Measurements from ENCODE around the gene LOC128125822.

LOC128125822 gene

DNA sequence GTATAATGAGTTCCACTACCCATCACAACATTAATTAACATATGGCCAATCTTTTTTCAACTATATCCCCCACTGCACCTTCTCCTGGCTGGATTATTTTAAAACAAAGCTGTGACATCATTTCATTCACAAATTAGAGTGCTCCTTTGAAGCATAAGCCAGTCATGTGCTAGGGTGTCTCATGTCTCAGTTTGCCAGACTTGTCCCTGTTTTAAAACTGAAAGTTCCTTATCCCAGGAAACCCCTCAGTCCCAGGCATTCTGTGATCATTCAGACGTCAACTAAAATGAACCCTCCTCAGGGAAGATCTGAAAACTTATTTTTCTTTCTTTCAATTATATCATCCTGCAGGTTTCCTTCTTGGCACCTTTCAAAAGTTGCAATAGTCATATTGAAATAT, 29.3 kb upstream of the LOC128125822 start:
- WGBS, 2 experiments (ENCODE audit: extremely low coverage in 2 of 2, insufficient read length in 1 of 2): no CpG with 5 or more reads among the region's 1 CpG
- POLR2A ChIA-PET (ENCODE audit: unreplicated experiment): no interaction called here
- in situ Hi-C loops (cut with MboI; ENCODE audit: low sequenced_read_pairs): no loop called here
- H3K4ac ChIP-seq (ENCODE audit: low read depth, low read length): no peak overlapping the region
- CTCF ChIA-PET: no interaction called here
- BruUV-seq (replicated peaks): no TSS peak
- H3K56ac ChIP-seq (ENCODE audit: extremely low read depth, insufficient read depth, low read length): no peak overlapping the region
- ATAC-seq (ENCODE audit: low read depth) (no peak), DNase-seq (no peak)
- H3K4me2 ChIP-seq (ENCODE audit: low read depth, low read length): no peak overlapping the region
- no peak overlapping the region for H3K4me3 ChIP-seq (ENCODE audit: insufficient read depth, low read depth, low read length)
- intact Hi-C loops (cut with micrococcal nuclease): no loop called here
- no peak overlapping the region for H3K14ac ChIP-seq (replicated peaks; ENCODE audit: low read depth, low read length)
- H2AK5ac ChIP-seq (ENCODE audit: low read depth, low read length): no peak overlapping the region
- no peak overlapping the region for H2BK20ac ChIP-seq (ENCODE audit: low read depth, low read length)
- no peak overlapping the region for H3K9ac ChIP-seq (ENCODE audit: low read depth, low read length)
- no peak overlapping the region for H2BK120ac ChIP-seq (ENCODE audit: low read depth, low read length)
- H2BK5ac ChIP-seq (ENCODE audit: low read depth, low read length, poor library complexity, severe bottlenecking): no peak overlapping the region
- no peaks in the 10 kb centered on the region for H3K9me1 ChIP-seq (ENCODE audit: insufficient read depth, low read length)
- H3K79me1 ChIP-seq (ENCODE audit: low read depth in 1 of 2, low read length in 2 of 2): no peaks in the 10 kb centered on the region
- H2AK9ac ChIP-seq (replicated peaks; ENCODE audit: low read depth, low read length, poor library complexity): no peak overlapping the region
- H3K27me3 ChIP-seq (ENCODE audit: control insufficient read depth, insufficient read depth, low read length): no peaks in the 10 kb centered on the region; the same call in 1 of the 2 replicates
- H3K36me3 ChIP-seq (ENCODE audit: control insufficient read depth, insufficient read depth, low read length): no peaks in the 10 kb centered on the region
- dilution Hi-C loops (cut with HindIII; ENCODE audit: low sequenced_read_pairs, unreplicated experiment): no loop called here
- no peak overlapping the region for H2AFZ ChIP-seq (replicated peaks; ENCODE audit: low read length, poor library complexity)
- H3K9me3 ChIP-seq (ENCODE audit: control insufficient read depth, insufficient read depth, low read length): no peaks in the 10 kb centered on the region
- no peak overlapping the region for H3K18ac ChIP-seq (ENCODE audit: low read depth, low read length)
- TF ChIP-seq RFX5 (IDR thresholded peaks at IDR 0.05; ENCODE audit: low read depth, low read length) (no peak), RAD21 (IDR thresholded peaks at IDR 0.05; ENCODE audit: low read length) (no peak)
- H4K20me1 ChIP-seq (ENCODE audit: insufficient read depth, low read length): no peaks in the 10 kb centered on the region
- H2BK15ac ChIP-seq (ENCODE audit: low read depth, low read length): no peak overlapping the region
- H3K27ac ChIP-seq (ENCODE audit: insufficient read depth, low read length): no peak overlapping the region
- H4K8ac ChIP-seq (ENCODE audit: low read depth in 2 of 2, low read length in 2 of 2): no peak overlapping the region
- no peak overlapping the region for H3K23ac ChIP-seq (ENCODE audit: low read depth, low read length)
- H4K91ac ChIP-seq (ENCODE audit: insufficient read depth, low read depth, low read length): no peak overlapping the region
- no peaks in the 10 kb centered on the region for H3K4me1 ChIP-seq (ENCODE audit: control insufficient read depth, insufficient read depth, low read length)
- H4K5ac ChIP-seq (ENCODE audit: low read depth, low read length): no peak overlapping the region

Measured in IMR-90 (cell line).